GM12865 (cell line): ENCODE measurements around the gene ANKRD27.
"Not testable (repeated sequence)": the region's sequence is repeated elsewhere in the genome, so short reads cannot be mapped to it uniquely, and the experiment has no call there.

Experiments
- DNase-seq: peaks from one replicate; pipeline ENCODE4 v3.0.0; 2010; ENCODE audit warnings: low read depth
- H3K4me3 ChIP-seq: 2 replicates; pipeline ENCODE4 v1.5.1; 2011; ENCODE audit warnings: mild to moderate bottlenecking, low read depth, low read length, control low read depth
- CTCF ChIP-seq: IDR thresholded peaks from 2 replicates; pipeline ENCODE4 v1.5.1; 2011; ENCODE audit warnings: low read length, control low read depth, low read depth, inconsistent platforms; ENCODE audit not compliant: insufficient read depth; ENCODE audit errors: missing control alignments

ANKRD27 gene

GRCh38 chr19:32581705-32582179, 93.2 kb downstream of the ANKRD27 start:
- TF ChIP-seq CTCF, result no peak
- DNase-seq, result no peak
- H3K4me3 ChIP-seq, result peak overlapping the region; percentile 99

- TF ChIP-seq CTCF, result no peak
- DNase-seq, result peak; percentile 97
- H3K4me3 ChIP-seq, result peak within 1 kb of the TSS; percentile 99
These were observed 93.9 kb downstream of the ANKRD27 start, which contains the start of gene PDCD5 for GRCh38 chr19:32580901-32581704. Gene PDCD5 (plus strand): TSS chr19:32581190. CDS start chr19:32581262, 72 bp downstream.

- no peak for DNase-seq
- no peak for TF ChIP-seq CTCF
- peak overlapping the region; percentile 71 for H3K4me3 ChIP-seq
These were observed 94.6 kb downstream of the ANKRD27 start for GRCh38 chr19:32580353-32580900.

- TF ChIP-seq CTCF, result no peak
- DNase-seq, result no peak
- no peak overlapping the region for H3K4me3 ChIP-seq
These were observed 98.2 kb downstream of the ANKRD27 start for GRCh38 chr19:32576790-32577189.

GRCh38 chr19:32573492-32573794, 101.5 kb downstream of the ANKRD27 start:
- no peak overlapping the region for H3K4me3 ChIP-seq
- no peak for TF ChIP-seq CTCF
- no peak for DNase-seq

GRCh38 chr19:32572700-32573491, 102.1 kb downstream of the ANKRD27 start:
- not testable (repeated sequence) for H3K4me3 ChIP-seq, DNase-seq

GRCh38 chr19:32571471-32572075, 103.4 kb downstream of the ANKRD27 start:
- not testable (repeated sequence) for DNase-seq

More at GRCh38 chr19:32571471-32572075, 103.4 kb downstream of the ANKRD27 start:
- not testable (repeated sequence) for H3K4me3 ChIP-seq
